HG02973 (cell line): ENCODE data around the gene FAXC.
"Not testable (repeated sequence)": the region's sequence is repeated elsewhere in the genome, so short reads cannot be mapped to it uniquely, and the experiment has no call there.

Experiments
- ATAC-seq: cut with Tn5 transposase; IDR thresholded peaks from one replicate; pipeline ENCODE4 v1.9.1; 2021; ENCODE audit warnings: moderate library complexity; ENCODE audit not compliant: unreplicated experiment

Gene FAXC

GRCh38 chr6:99288668-99289067, 60.8 kb downstream of the FAXC start:
- ATAC-seq, result no peak

GRCh38 chr6:99287523-99287922, 62.0 kb downstream of the FAXC start:
- no peak for ATAC-seq

- no peak for ATAC-seq
Measured at GRCh38 chr6:99285881-99286280, 63.6 kb downstream of the FAXC start.

GRCh38 chr6:99282479-99283062, 66.9 kb downstream of the FAXC start:
- no peak for ATAC-seq

GRCh38 chr6:99276747-99277146, 72.7 kb downstream of the FAXC start:
- no peak for ATAC-seq

- ATAC-seq, result no peak
Measured at GRCh38 chr6:99270826-99271225, 78.6 kb downstream of the FAXC start.

GRCh38 chr6:99270030-99270429, 79.4 kb downstream of the FAXC start:
- ATAC-seq, result no peak

- ATAC-seq, result no peak
Measured at GRCh38 chr6:99269207-99269606, 80.3 kb downstream of the FAXC start.

- ATAC-seq, result not testable (repeated sequence)
Measured at GRCh38 chr6:99266996-99267395, 82.5 kb downstream of the FAXC start.

GRCh38 chr6:99265447-99265846, 84.0 kb downstream of the FAXC start:
- not testable (repeated sequence) for ATAC-seq

GRCh38 chr6:99254616-99255550, 94.6 kb downstream of the FAXC start:
- ATAC-seq, result no peak

- ATAC-seq, result no peak
Measured at GRCh38 chr6:99253271-99253670, 96.2 kb downstream of the FAXC start.

- ATAC-seq, result no peak
Measured at GRCh38 chr6:99252421-99252820, 97.1 kb downstream of the FAXC start.

GRCh38 chr6:99250476-99250875, 99.0 kb downstream of the FAXC start:
- no peak for ATAC-seq

GRCh38 chr6:99246602-99247001, 102.9 kb downstream of the FAXC start:
- ATAC-seq, result no peak

- ATAC-seq, result no peak
Measured at GRCh38 chr6:99241905-99242534, 107.5 kb downstream of the FAXC start.

- no peak for ATAC-seq
Measured at GRCh38 chr6:99236010-99236409, 113.5 kb downstream of the FAXC start.

GRCh38 chr6:99233219-99233618, 116.3 kb downstream of the FAXC start:
- no peak for ATAC-seq

- ATAC-seq, result no peak
Measured at GRCh38 chr6:99232056-99232455, 117.4 kb downstream of the FAXC start.

- no peak for ATAC-seq
Measured at GRCh38 chr6:99225172-99225571, 124.3 kb downstream of the FAXC start.
